Fibroblast of pulmonary artery (primary cell): ENCODE results near the gene RBM38.
A peak's percentile ranks its signal among the peaks of the same experiment; 100 is the strongest.

ENCODE experiments used
- DNase-seq: peaks from one replicate; pipeline ENCODE4 v3.0.0-alpha.2; 2010; ENCODE audit warnings: low read depth
- H3K4me3 ChIP-seq: replicated peaks from 2 replicates; pipeline ENCODE4 v1.5.1; 2011; ENCODE audit warnings: low read depth, mild to moderate bottlenecking, control low read depth, low read length, moderate library complexity
- TF ChIP-seq, protein P1 (sequence below): IDR thresholded peaks from 2 replicates; pipeline ENCODE4 v1.5.1; 2011; ENCODE audit warnings: mild to moderate bottlenecking, control low read depth, low read length, inconsistent platforms; ENCODE audit errors: missing control alignments

Gene RBM38

DNA sequence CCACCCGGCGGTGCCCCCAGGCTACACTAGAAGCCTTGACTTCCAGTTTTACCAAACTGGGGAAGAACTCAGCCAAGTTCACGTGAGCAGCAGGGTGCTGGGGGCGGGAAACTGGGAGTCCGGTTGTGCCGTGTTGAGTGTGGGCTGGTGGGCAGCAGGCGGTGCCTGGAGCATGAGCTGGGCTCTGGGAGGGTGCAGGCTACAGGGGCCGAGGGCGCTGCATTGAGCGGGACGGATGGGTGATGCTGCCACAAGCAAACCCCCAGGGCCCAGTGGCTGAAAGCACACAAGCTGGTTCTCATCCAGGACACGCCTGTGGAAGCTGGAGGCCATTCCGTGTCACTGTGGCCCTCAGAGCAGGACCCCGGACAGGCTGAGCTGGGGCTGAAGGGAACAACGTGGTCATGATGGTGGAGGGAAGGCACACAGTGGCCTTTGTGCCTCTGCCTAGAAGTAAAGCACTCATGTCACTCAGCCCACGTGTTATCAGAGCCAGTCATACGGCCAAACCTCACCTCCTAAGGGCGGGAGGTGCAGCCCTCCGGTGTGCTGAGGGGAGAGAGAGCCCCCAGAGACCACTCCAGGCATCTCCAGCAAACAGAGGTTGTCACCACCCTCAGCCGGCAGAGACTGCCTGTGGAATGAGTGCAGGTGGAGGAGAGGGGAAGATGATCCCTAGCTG, 29.5 kb downstream of the RBM38 start:
- H3K4me3 ChIP-seq = no peak overlapping the region
- DNase-seq = no peak
- TF ChIP-seq, protein P1, sequence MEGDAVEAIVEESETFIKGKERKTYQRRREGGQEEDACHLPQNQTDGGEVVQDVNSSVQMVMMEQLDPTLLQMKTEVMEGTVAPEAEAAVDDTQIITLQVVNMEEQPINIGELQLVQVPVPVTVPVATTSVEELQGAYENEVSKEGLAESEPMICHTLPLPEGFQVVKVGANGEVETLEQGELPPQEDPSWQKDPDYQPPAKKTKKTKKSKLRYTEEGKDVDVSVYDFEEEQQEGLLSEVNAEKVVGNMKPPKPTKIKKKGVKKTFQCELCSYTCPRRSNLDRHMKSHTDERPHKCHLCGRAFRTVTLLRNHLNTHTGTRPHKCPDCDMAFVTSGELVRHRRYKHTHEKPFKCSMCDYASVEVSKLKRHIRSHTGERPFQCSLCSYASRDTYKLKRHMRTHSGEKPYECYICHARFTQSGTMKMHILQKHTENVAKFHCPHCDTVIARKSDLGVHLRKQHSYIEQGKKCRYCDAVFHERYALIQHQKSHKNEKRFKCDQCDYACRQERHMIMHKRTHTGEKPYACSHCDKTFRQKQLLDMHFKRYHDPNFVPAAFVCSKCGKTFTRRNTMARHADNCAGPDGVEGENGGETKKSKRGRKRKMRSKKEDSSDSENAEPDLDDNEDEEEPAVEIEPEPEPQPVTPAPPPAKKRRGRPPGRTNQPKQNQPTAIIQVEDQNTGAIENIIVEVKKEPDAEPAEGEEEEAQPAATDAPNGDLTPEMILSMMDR = no peak

DNA sequence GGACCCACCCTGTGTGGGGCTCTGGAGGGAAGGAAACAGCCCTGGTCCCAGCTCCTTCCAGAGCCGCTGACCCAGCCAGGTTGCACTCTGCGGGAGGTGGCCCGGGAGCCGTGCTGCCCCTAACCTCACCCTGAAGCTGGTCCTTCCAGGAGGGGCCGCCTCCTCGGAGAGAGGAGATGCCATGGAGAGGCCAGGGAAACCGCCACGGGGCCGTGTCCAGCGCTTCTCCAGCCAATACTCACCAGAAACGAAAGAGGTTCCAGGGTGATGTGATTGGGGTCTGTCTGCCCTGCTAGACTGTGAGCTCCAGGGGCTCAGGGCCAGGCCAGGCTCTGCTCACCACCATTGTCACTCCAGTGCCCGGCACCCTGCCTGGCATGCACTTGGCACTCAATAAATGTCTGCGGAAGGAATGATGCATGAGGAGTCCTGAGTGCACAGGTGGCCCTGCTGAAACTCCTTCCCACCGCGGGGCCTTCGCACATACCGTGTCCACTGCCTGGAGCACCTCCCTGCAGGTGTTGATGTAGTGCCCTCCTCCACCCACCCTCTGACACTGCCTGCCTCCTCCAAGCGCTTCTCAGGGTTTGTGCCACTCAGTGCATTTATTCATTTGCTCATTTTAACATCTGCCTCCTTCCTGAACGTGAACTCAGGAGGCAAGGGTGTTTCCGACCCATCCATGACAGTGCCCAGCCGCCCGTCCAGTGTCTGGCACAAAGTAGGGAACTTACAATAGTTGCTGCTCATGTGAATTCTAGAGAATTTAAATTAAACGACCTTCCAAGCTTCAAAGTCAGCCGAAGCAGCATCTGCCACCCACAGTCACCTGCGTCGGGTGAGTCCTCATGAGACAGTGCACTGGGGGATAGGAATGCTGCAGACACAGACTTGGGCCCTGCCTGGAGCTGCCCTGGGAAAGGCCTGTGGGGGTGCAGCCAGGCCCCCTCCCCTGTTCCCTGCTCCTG, 30.3 kb downstream of the RBM38 start:
- no peak overlapping the region for H3K4me3 ChIP-seq
- no peak for DNase-seq
- TF ChIP-seq, protein P1 = no peak

DNA sequence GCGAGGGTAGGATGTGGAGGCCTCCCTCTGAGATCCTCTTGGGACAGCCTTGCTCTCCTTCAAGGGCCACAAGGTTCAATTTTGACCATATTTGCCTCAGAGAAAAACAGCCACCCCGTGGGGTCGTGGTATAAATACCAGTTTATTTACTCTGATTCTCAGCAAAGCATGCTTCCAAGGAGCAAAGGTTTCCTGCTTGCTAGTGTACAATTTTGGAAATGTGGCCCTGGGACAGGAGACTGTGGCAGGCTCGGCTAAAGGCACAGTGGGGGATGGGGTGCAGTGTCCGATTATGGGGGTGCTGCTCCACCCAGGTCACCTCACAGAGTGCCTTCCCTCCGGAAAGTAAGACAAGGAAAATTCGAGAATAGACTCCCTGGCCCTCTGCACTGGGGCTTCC, 31.1 kb downstream of the RBM38 start:
- DNase-seq = no peak
- TF ChIP-seq, protein P1 = no peak
- no peak overlapping the region for H3K4me3 ChIP-seq

DNA sequence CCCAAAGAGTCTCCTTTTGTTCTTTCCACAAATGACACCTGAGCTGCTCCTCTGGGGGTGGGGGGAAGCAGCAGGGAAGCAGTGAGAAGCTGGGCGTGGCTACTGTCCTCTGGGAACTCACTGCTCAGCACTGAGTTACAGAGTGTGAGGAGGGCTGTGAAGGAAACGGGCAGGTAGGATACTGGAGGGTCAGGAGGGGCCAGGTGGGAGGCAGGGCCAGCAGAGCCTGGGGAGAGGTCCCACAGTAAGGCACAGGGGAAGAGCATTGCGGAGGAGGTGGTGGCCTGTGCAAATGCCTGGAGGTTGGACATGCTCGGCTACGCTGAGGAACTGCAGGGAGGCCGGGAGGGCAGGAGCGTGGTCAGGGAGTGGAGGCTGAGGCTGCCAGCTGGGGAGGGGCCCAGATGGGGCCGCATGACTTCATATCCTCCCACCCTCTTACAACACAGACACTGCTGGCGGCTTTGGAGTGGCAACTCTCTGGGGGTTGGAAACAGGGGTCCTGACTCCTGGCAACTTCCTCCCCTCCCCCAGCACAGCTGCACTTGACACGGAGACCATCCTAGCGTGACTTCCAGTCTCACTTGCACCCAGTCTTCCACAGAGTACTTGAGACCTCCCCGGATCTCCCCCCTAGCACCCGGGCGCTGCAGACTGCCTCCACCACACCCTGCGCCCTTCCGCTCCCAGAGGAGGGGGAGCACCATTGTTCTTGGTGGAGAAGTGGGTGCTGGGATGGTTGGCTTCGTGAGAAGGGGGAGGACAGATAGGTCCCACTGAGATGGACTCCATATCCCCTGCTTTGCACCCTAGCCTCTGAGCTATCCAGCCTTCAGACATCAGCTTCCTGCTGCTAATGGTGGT, 34.2 kb downstream of the RBM38 start:
- no peak overlapping the region for H3K4me3 ChIP-seq
- TF ChIP-seq, protein P1 = no peak
- DNase-seq = peak; percentile 40

DNA sequence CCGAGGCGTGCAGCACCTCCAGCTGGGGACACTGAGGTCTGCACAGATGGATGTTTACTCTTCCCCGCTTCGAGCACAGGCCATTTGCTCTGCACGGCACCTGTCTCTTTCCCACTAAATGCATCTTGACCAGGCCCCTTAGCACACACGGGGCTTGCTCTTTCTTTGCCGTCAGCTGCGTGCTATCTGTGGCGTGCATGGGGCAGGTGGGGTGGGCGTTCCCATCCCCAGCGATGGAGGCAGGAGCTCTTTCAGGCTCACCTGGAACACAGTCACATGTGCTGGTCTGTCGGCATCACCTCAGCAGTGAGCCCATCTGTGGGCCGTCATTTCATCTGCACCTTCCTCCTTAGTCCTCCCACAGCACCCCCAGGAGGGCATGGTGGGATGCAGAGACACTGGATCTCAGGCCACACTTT, 35.1 kb downstream of the RBM38 start:
- TF ChIP-seq, protein P1 = no peak
- DNase-seq = no peak
- H3K4me3 ChIP-seq = no peak overlapping the region

DNA sequence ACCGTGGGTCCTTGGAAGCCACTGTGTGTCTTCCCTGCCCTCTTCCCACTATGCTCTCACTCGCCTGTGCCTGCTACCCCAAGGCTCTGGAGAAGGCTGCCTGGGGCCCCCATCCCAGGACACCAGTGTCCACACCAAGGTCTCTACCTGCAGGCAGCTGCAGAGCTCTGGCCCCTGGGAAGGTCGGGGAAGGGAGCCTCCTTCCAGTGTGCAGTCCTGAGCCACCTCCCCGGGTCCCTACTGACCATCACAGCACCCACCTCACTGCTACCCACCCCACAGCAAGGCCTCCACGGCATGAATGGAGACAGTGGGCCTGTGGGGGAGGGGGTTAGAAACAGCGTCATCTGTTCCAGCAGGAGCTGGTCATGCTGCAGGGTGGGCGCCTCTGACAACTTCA, 35.6 kb downstream of the RBM38 start:
- TF ChIP-seq, protein P1 = no peak
- no peak for DNase-seq
- no peak overlapping the region for H3K4me3 ChIP-seq
